Measurements from ENCODE around the gene FGFR3.

GRCh38 chr4:1804638-1805492 is 11.8 kb downstream of the FGFR3 start:
- TF ChIP-seq CTCF (IDR thresholded peaks at IDR 0.05) (no peak), POLR2A (IDR thresholded peaks at IDR 0.05) (no peak)
